B cell (primary cell): ENCODE results near the gene CASKIN1. TPM values are rescaled to one million over a fixed set of nuclear protein-coding genes. Genes with fewer than 3 reads are reported as not detected.
A peak's percentile ranks its signal among the peaks of the same experiment; 100 is the strongest.
"Not testable (repeated sequence)": the region's sequence is repeated elsewhere in the genome, so short reads cannot be mapped to it uniquely, and the experiment has no call there.

Experiments
- ATAC-seq: fragments of 200-7000 bp; cut with Tn5 transposase; one replicate; pipeline ENCODE4 v1.10.0; 2021; ENCODE audit warnings: low read depth, mild to moderate bottlenecking, moderate number of reproducible peaks, moderate library complexity
- CTCF ChIA-PET: fragments of 350-600 bp; sonication (Branson Sonifier 250); formaldehyde crosslinking; loops from one replicate; lab custom pipeline; 2021; ENCODE audit warnings: antibody characterized with exemption, inconsistent platforms; lab: Charles Lee
- POLR2A ChIA-PET: fragments of 350-600 bp; sonication (Branson Sonifier 250); formaldehyde crosslinking; loops from one replicate; lab custom pipeline; 2021; ENCODE audit warnings: antibody characterized with exemption; lab: Charles Lee
- DNase-seq: peaks from one replicate; pipeline ENCODE4 v3.0.0; 2013
- H2AFZ ChIP-seq: 2 replicates; pipeline ENCODE4 v1.6.1; 2012; ENCODE audit warnings: mild to moderate bottlenecking, low read depth, low read length; ENCODE audit not compliant: insufficient read depth, poor library complexity, severe bottlenecking
- H3K27ac ChIP-seq, 2 donors: 1 replicate in 1 of 2; 2 replicates in 1 of 2; pipeline ENCODE4 v1.5.1; 2012 to 2013; ENCODE audit warnings: low read length in 2 of 2, mild to moderate bottlenecking in 2 of 2, moderate library complexity in 1 of 2
- H3K27me3 ChIP-seq, 4 experiments: fragments of 200-600 bp in 1 of 4; sonication (generic) in 1 of 4; replicated peaks in 1 of 4; 1 replicate in 2 of 4; 2 replicates in 2 of 4; pipeline versions ENCODE4 v1.6.1 to v1.7.0; 2013 to 2016; ENCODE audit warnings: low read length in 3 of 4, mild to moderate bottlenecking in 2 of 4, mixed read lengths in 1 of 4, moderate library complexity in 1 of 4; ENCODE audit not compliant: insufficient read depth in 4 of 4, control insufficient read depth in 3 of 4; ENCODE audit errors: control extremely low read depth in 1 of 4
- H3K36me3 ChIP-seq, 2 experiments: replicated peaks in 1 of 2; 1 replicate in 1 of 2; 2 replicates in 1 of 2; pipeline versions ENCODE4 v1.6.1 to v1.7.1; 2013; ENCODE audit warnings: low read length in 1 of 2; ENCODE audit not compliant: insufficient read depth in 2 of 2, control insufficient read depth in 1 of 2; ENCODE audit errors: control extremely low read depth in 1 of 2, extremely low read depth in 1 of 2
- H3K4me1 ChIP-seq, 2 donors: fragments of 200-600 bp in 1 of 2; sonication (generic) in 1 of 2; 1 replicate in 1 of 2; 2 replicates in 1 of 2; pipeline versions ENCODE4 v1.5.1 to v1.6.1; 2013 to 2017; ENCODE audit warnings: low read length in 2 of 2; ENCODE audit not compliant: control insufficient read depth in 2 of 2, insufficient read depth in 2 of 2
- H3K4me2 ChIP-seq: replicated peaks from 2 replicates; pipeline ENCODE3; 2012; ENCODE audit warnings: mild to moderate bottlenecking, low read depth, low read length; ENCODE audit not compliant: poor library complexity, severe bottlenecking
- H3K4me3 ChIP-seq, 5 experiments: fragments of 200-600 bp in 1 of 5; sonication (generic) in 1 of 5; 1 replicate in 3 of 5; 2 replicates in 2 of 5; pipeline versions ENCODE4 v1.5.1 to v1.7.0; 2011 to 2016; ENCODE audit warnings: low read length in 4 of 5, mild to moderate bottlenecking in 4 of 5, low read depth in 2 of 5, control low read depth in 1 of 5, moderate library complexity in 1 of 5; ENCODE audit not compliant: insufficient read depth in 1 of 5; ENCODE audit errors: control extremely low read depth in 1 of 5, extremely low read depth in 1 of 5
- H3K79me2 ChIP-seq: fragments of 200-600 bp; sonication (generic); one replicate; pipeline ENCODE4 v1.6.0; 2016; ENCODE audit warnings: low read length; ENCODE audit not compliant: control insufficient read depth, insufficient read depth
- H3K9ac ChIP-seq: fragments of 200-600 bp; sonication (generic); 2 replicates; pipeline ENCODE4 v1.6.1; 2017; ENCODE audit warnings: mild to moderate bottlenecking, low read length, moderate library complexity
- H3K9me3 ChIP-seq, 3 donors: one replicate each; pipeline versions ENCODE4 v1.6.1 to v1.7.1; 2013; ENCODE audit warnings: low read length in 2 of 3; ENCODE audit not compliant: control insufficient read depth in 2 of 3, insufficient read depth in 1 of 3; ENCODE audit errors: control extremely low read depth in 1 of 3
- H4K20me1 ChIP-seq: 2 replicates; pipeline ENCODE4 v1.6.0; 2012; ENCODE audit warnings: mild to moderate bottlenecking, low read length; ENCODE audit not compliant: insufficient read depth, control insufficient read depth, poor library complexity, severe bottlenecking
- H3K27ac Mint-ChIP-seq: one replicate; pipeline ENCODE4 v1.8.0; 2021; ENCODE audit warnings: mixed read lengths
- H3K27me3 Mint-ChIP-seq: one replicate; pipeline ENCODE4 v1.8.0; 2021; ENCODE audit warnings: mixed read lengths
- H3K4me1 Mint-ChIP-seq: one replicate; pipeline ENCODE4 v1.8.0; 2021; ENCODE audit warnings: mixed read lengths
- H3K4me3 Mint-ChIP-seq: one replicate; pipeline ENCODE4 v1.8.0; 2021; ENCODE audit warnings: mixed read lengths
- H3K9me3 Mint-ChIP-seq: one replicate; pipeline ENCODE4 v1.8.0; 2022; ENCODE audit warnings: mixed read lengths; ENCODE audit not compliant: insufficient read depth
- EZH2 ChIP-seq: IDR thresholded peaks from 2 replicates; pipeline ENCODE4 v1.6.1; 2012; ENCODE audit warnings: borderline replicate concordance, low read depth, mild to moderate bottlenecking, moderate library complexity, low read length; ENCODE audit not compliant: insufficient read depth, poor library complexity, severe bottlenecking
- WGBS: methylation state at CpG from one replicate; pipeline ENCODE4 v1.1.5; 2013; ENCODE audit warnings: missing lambda C conversion rate; ENCODE audit not compliant: insufficient coverage; 5-methylcytosine and 5-hydroxymethylcytosine counted together
- intact Hi-C: fragments of 100-400 bp; cut with micrococcal nuclease; formaldehyde crosslinking; loops from one replicate; pipeline ENCODE4 v1.10.0; 2022
- polyA plus RNA-seq: library from polyadenylated mRNA; depleted of rRNA; stranded (reverse); fragments of >200 nt; gene quantifications from 2 replicates; pipeline ENCODE4 v1.2.3, GENCODE V29; 2012
- total RNA-seq, 2 donors: library from RNA; stranded (reverse); fragments of 120-200 nt in 1 of 2; gene quantifications; 1 replicate in 1 of 2; 2 replicates in 1 of 2; pipeline versions ENCODE4 v1.2.3 to v1.2.4, GENCODE V29; 2013 to 2022
- TF ChIP-seq, protein P1 (sequence below): fragments of 200-600 bp; IDR thresholded peaks from one replicate; pipeline ENCODE4 v1.8.0; 2022; ENCODE audit warnings: antibody characterized with exemption, mild to moderate bottlenecking

The CASKIN1 gene
- total and polyA plus RNA-seq, 2 donors (not counting 1 experiment from before 2014, with no cell fraction given): 0.01 TPM; not detected in 1

DNA sequence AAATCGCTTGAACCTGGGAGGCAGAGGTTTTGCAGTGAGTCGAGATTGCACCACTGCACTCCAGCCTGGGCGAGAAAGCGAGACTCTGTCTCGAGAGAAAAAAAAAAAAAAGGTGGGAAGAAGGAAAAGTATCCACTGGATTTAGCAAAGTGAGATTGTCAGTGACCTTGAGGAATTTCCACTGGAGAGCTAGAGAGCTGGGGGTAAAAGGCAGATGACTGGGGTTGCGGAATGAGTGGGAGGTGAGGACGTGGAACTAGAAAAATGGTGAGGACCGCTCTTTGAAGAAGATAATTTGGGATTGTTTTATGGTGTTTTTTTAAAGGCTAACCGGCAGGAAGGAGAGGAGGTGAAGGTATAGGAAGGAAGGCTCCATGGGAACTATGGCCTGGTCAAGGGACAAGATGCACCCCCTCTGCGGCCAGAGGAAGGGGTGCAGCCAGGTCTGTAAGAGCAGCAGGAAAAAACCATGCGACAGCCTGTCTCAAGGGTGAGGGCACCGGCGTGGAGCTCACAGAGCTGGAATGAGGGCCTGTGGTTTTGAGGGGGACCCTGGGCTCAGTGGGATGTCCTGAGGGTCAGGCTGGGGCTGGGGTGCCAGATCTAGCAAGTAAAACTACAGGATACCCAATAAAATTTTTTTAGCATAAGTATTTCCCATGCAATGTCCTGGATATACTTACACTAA, 8.2 kb upstream of the CASKIN1 start:
- 98% methylated on average over 10 of the region's 13 CpGs for WGBS
- peak overlapping the region; percentile 88 for H3K9ac ChIP-seq
- no peaks in the 10 kb centered on the region for H3K27me3 ChIP-seq
- intact Hi-C loops: loop anchor here (1.0 to 2.0 kb wide), 6 partner anchors 11 to 309 kb away; partner anchors contain the start of genes ATP6V0C, E4F1, ECI1 and RNPS1
- H3K36me3 ChIP-seq: peaks cover 0 to 27% of the 10 kb centered on the region in 2 experiments
- H4K20me1 ChIP-seq: no peaks in the 10 kb centered on the region
- TF ChIP-seq, protein P1, sequence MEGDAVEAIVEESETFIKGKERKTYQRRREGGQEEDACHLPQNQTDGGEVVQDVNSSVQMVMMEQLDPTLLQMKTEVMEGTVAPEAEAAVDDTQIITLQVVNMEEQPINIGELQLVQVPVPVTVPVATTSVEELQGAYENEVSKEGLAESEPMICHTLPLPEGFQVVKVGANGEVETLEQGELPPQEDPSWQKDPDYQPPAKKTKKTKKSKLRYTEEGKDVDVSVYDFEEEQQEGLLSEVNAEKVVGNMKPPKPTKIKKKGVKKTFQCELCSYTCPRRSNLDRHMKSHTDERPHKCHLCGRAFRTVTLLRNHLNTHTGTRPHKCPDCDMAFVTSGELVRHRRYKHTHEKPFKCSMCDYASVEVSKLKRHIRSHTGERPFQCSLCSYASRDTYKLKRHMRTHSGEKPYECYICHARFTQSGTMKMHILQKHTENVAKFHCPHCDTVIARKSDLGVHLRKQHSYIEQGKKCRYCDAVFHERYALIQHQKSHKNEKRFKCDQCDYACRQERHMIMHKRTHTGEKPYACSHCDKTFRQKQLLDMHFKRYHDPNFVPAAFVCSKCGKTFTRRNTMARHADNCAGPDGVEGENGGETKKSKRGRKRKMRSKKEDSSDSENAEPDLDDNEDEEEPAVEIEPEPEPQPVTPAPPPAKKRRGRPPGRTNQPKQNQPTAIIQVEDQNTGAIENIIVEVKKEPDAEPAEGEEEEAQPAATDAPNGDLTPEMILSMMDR: no peak
- TF ChIP-seq EZH2: no peak
- no peak for ATAC-seq
- ChIA-PET CTCF (interaction anchor here (1.0 to 3.4 kb wide), 4 partner anchors 10 to 50 kb away, joined by 3 to 20 read pairs (median 5); partner anchors contain the start of genes ECI1 and TRAF7), POLR2A (interaction anchor here (0.8 to 1.7 kb wide), 4 partner anchors 10 to 328 kb away, joined by 3 to 8 read pairs (median 4); partner anchors contain the start of genes ECI1 and RNPS1)
- peak overlapping the region; percentile 13 to 94 (median 76) for H3K4me3 ChIP-seq
- peak overlapping the region; percentile 95 for H2AFZ ChIP-seq
- H3K9me3 ChIP-seq: no peaks in the 10 kb centered on the region
- Mint-ChIP-seq H3K9me3 (no peaks in the 10 kb centered on the region), H3K27me3 (peaks cover 5% of the 10 kb centered on the region), H3K4me3 (peak overlapping the region; percentile 87), H3K4me1 (peaks cover 21% of the 10 kb centered on the region), H3K27ac (peak overlapping the region; percentile 76)
- H3K4me2 ChIP-seq: peak overlapping the region; percentile 97
- peaks cover 22% of the 10 kb centered on the region for H3K79me2 ChIP-seq
- peak overlapping the region; percentile 86 to 89 for H3K27ac ChIP-seq
- DNase-seq: no peak
- peaks cover 12 to 22% of the 10 kb centered on the region in 2 donors for H3K4me1 ChIP-seq

DNA sequence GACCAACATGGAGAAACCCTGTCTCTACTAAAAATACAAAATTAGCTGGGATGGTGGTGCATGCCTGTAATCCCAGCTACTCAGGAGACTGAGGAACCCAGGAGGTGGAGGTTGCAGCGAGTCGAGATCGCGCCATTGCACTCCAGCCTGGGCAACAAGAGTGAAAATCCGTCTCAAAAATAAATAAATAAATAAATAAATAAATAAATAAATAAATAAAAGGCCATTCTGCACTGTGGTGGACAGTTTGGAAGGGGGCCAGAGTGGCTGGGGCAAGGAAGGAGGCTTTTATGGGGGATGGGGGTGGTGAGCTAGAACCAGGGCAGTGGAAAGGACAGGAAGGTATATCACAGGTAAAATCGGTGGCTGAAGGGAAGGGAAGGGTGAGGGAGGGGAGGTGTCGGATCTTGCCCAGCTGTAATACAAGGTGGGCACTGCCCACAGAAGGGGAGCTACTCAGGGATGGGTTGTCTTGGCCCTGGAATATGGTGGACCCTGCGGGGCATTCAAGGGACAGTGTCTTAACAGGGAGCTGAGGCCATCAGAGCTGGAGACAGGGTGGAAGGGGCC, 6.8 kb upstream of the CASKIN1 start:
- intact Hi-C loops, H3K9me3 ChIP-seq, H3K27me3 ChIP-seq, H3K4me3 ChIP-seq, H3K4me2 ChIP-seq, H3K27ac ChIP-seq, H3K9me3 Mint-ChIP-seq, H4K20me1 ChIP-seq, H2AFZ ChIP-seq, H3K9ac ChIP-seq, DNase-seq, ATAC-seq: not testable (repeated sequence)
- peaks cover 13% of the 10 kb centered on the region for H3K27me3 Mint-ChIP-seq
- H3K79me2 ChIP-seq: peaks cover 22% of the 10 kb centered on the region
- H3K36me3 ChIP-seq: peaks cover 0 to 14% of the 10 kb centered on the region in 2 experiments
- WGBS: 97% methylated on average over 3 of the region's 8 CpGs
- peak overlapping the region; percentile 37 for H3K4me3 Mint-ChIP-seq
- peaks cover 21% of the 10 kb centered on the region for H3K4me1 Mint-ChIP-seq
- H3K27ac Mint-ChIP-seq: peak overlapping the region; percentile 42
- peaks cover 12 to 22% of the 10 kb centered on the region in 2 donors for H3K4me1 ChIP-seq
- ChIA-PET POLR2A (interaction anchor here (0.5 kb wide), 1 partner anchor 47 kb away, joined by 11 read pairs; no protein-coding TSS in a partner anchor), CTCF (interaction anchor here (1.2 to 3.4 kb wide), 3 partner anchors 8 to 48 kb away, joined by 5 to 20 read pairs (median 6); partner anchors contain the start of genes ECI1 and TRAF7)
